ENCODE results near the gene NRG3. TPM values are rescaled to one million over a fixed set of nuclear protein-coding genes. Genes with fewer than 3 reads are reported as not detected.

NRG3 gene
- total RNA-seq, 4 donors from 2014 or later, result under 0.01 to 0.65 (median 0.17) TPM

GRCh38 chr10:82440775-82441174 is 565.8 kb downstream of the NRG3 start:
- H3K36me3 ChIP-seq, result no peaks in the 10 kb centered on the region
- no peak for DNase-seq (ENCODE audit: extremely low spot score)
- TF ChIP-seq POLR2AphosphoS5 (IDR thresholded peaks at IDR 0.05), result no peak
- TF ChIP-seq CTCF (IDR thresholded peaks at IDR 0.05), result no peak
- no peak for TF ChIP-seq POLR2A (IDR thresholded peaks at IDR 0.05; ENCODE audit: low read depth)
- no peak for TF ChIP-seq EP300 (IDR thresholded peaks at IDR 0.05)
- H3K27me3 ChIP-seq, result no peaks in the 10 kb centered on the region
- no peak overlapping the region for H3K4me3 ChIP-seq
- no peaks in the 10 kb centered on the region for H3K4me1 ChIP-seq
- no peak overlapping the region for H3K27ac ChIP-seq (replicated peaks in 1 of 4)
- H3K9me3 ChIP-seq, result peaks cover 0 to 21% (median 7%) of the 10 kb centered on the region in 4 donors
- intact Hi-C loops (cut with DNase I), result no loop called here

GRCh38 chr10:82452046-82452445 is 577.1 kb downstream of the NRG3 start:
- Histone ChIP-seq H3K9me3 (no peaks in the 10 kb centered on the region), H3K4me3 (no peak overlapping the region), H3K27ac (replicated peaks in 1 of 4) (no peak overlapping the region), H3K36me3 (no peaks in the 10 kb centered on the region), H3K27me3 (no peaks in the 10 kb centered on the region), H3K4me1 (no peaks in the 10 kb centered on the region)
- no peak for DNase-seq (ENCODE audit: extremely low spot score)
- TF ChIP-seq POLR2AphosphoS5 (IDR thresholded peaks at IDR 0.05) (no peak), POLR2A (IDR thresholded peaks at IDR 0.05; ENCODE audit: low read depth) (no peak), CTCF (IDR thresholded peaks at IDR 0.05) (no peak), EP300 (IDR thresholded peaks at IDR 0.05) (no peak)
- 88% methylated on average over 3 of the region's 3 CpGs for WGBS
- intact Hi-C loops (cut with DNase I), result no loop called here

GRCh38 chr10:82452676-82453075 is 577.7 kb downstream of the NRG3 start:
- intact Hi-C loops (cut with DNase I), result no loop called here
- Histone ChIP-seq H3K4me1 (no peaks in the 10 kb centered on the region), H3K9me3 (no peaks in the 10 kb centered on the region), H3K36me3 (no peaks in the 10 kb centered on the region), H3K27ac (replicated peaks in 1 of 4) (no peak overlapping the region), H3K4me3 (no peak overlapping the region), H3K27me3 (no peaks in the 10 kb centered on the region)
- TF ChIP-seq POLR2AphosphoS5 (IDR thresholded peaks at IDR 0.05) (no peak), EP300 (IDR thresholded peaks at IDR 0.05) (no peak), CTCF (IDR thresholded peaks at IDR 0.05) (no peak), POLR2A (IDR thresholded peaks at IDR 0.05; ENCODE audit: low read depth) (no peak)
- no peak for DNase-seq (ENCODE audit: extremely low spot score)
- WGBS, result 50% methylated on average over 1 of the region's 1 CpG

GRCh38 chr10:82453678-82454293 is 578.8 kb downstream of the NRG3 start:
- intact Hi-C loops (cut with DNase I), result no loop called here

More at GRCh38 chr10:82453678-82454293, 578.8 kb downstream of the NRG3 start:
- Histone ChIP-seq H3K27me3 (no peaks in the 10 kb centered on the region), H3K4me1 (no peaks in the 10 kb centered on the region), H3K9me3 (no peaks in the 10 kb centered on the region), H3K36me3 (no peaks in the 10 kb centered on the region), H3K27ac (replicated peaks in 1 of 4) (no peak overlapping the region), H3K4me3 (no peak overlapping the region)
- TF ChIP-seq POLR2AphosphoS5 (IDR thresholded peaks at IDR 0.05) (no peak), EP300 (IDR thresholded peaks at IDR 0.05) (no peak), POLR2A (IDR thresholded peaks at IDR 0.05; ENCODE audit: low read depth) (no peak), CTCF (IDR thresholded peaks at IDR 0.05) (no peak)
- no peak for DNase-seq (ENCODE audit: extremely low spot score)
- 86% methylated on average over 2 of the region's 2 CpGs for WGBS

All from esophagus muscularis mucosa (tissue), 4 donors.